ENCODE measurements around the gene GNB1L. TPM values are rescaled to one million over a fixed set of nuclear protein-coding genes. Genes with fewer than 3 reads are reported as not detected.

GNB1L gene
- total and polyA plus RNA-seq, 9 of the 15 experiments (the other 6 are each of a cell fraction or from before 2014, with no cell fraction given), result 0.56 to 50.5 (median 10.2) TPM

GRCh38 chr22:19891317-19892256 lies 36.9 kb upstream of the GNB1L start (continued):
- TF ChIP-seq SOX6 (IDR thresholded peaks at IDR 0.05), result peak; percentile 100
- no peak for TF ChIP-seq NR3C1 (CRISPR knock-in tag; IDR thresholded peaks at IDR 0.05)
- peak; percentile 60 to 83; a peak in 1 of 4 replicates for TF ChIP-seq MLX (CRISPR knock-in tag; conservative IDR thresholded peaks at IDR 0.05)
- 0 out of 2 replicates have a peak, but pooled peaks have one; percentile 82 for TF ChIP-seq HDAC6 (IDR thresholded peaks at IDR 0.05; ENCODE audit: low read depth, low read length)
- peak; percentile 88; the same call in 1 of the 2 replicates for TF ChIP-seq ZNF695 (CRISPR knock-in tag; IDR thresholded peaks at IDR 0.05)
- no peak for TF ChIP-seq TGIF2 (CRISPR knock-in tag; IDR thresholded peaks at IDR 0.05)
- TF ChIP-seq ZBTB12 (CRISPR knock-in tag; IDR thresholded peaks at IDR 0.05), result 0 out of 2 replicates have a peak, but pooled peaks have one; percentile 24
- peak; percentile 100 for TF ChIP-seq ARID3A (IDR thresholded peaks at IDR 0.05; ENCODE audit: borderline replicate concordance, low read depth, low read length)
- peak; percentile 98 for TF ChIP-seq HDAC2 (IDR thresholded peaks at IDR 0.05)
- peak; percentile 98 for TF ChIP-seq POLR2AphosphoS5 (IDR thresholded peaks at IDR 0.05; ENCODE audit: control insufficient read depth, insufficient read depth, low read depth, low read length)
- peak; percentile 61; the same call in 1 of the 2 replicates for TF ChIP-seq ATF4 (CRISPR knock-in tag; IDR thresholded peaks at IDR 0.05)
- TF ChIP-seq HLTF (IDR thresholded peaks at IDR 0.05), result 0 out of 2 replicates have a peak, but pooled peaks have one; percentile 71
- TF ChIP-seq THRB (CRISPR knock-in tag; conservative IDR thresholded peaks at IDR 0.05), result peak; percentile 87
- 0 out of 2 replicates have a peak, but pooled peaks have one; percentile 8 for TF ChIP-seq ZNF79 (CRISPR knock-in tag; IDR thresholded peaks at IDR 0.05; ENCODE audit: low read depth)
- TF ChIP-seq SMAD3 (CRISPR knock-in tag; conservative IDR thresholded peaks at IDR 0.05), result peak; percentile 52; the same call in 1 of the 2 replicates
- TF ChIP-seq CHAMP1 (IDR thresholded peaks at IDR 0.05), result no peak
- 0 out of 2 replicates have a peak, but pooled peaks have one; percentile 37 for TF ChIP-seq ZNF57 (CRISPR knock-in tag; IDR thresholded peaks at IDR 0.05)
